Heart left ventricle (tissue), 16 donors: Measurements from ENCODE around the gene DND1. TPM values are rescaled to one million over a fixed set of nuclear protein-coding genes. Genes with fewer than 3 reads are reported as not detected.

Source experiments
- ATAC-seq, 4 donors: fragments of 200-7000 bp; cut with Tn5 transposase; one replicate each; pipeline ENCODE4 v1.9.1; 2020 to 2022; ENCODE audit warnings: moderate library complexity in 4 of 4, mild to moderate bottlenecking in 3 of 4, moderate number of reproducible peaks in 1 of 4
- DNase-seq, 5 donors: peaks; one replicate each; pipeline ENCODE4 v3.0.0-alpha.2; 2020
- H3K27ac ChIP-seq, 12 donors: fragments of 200-600 bp; sonication (generic) in 4 of 12; one replicate each; pipeline versions ENCODE4 v1.5.0 to v1.8.0; 2016 to 2022; ENCODE audit warnings: mild to moderate bottlenecking in 2 of 12
- H3K27me3 ChIP-seq, 9 donors: fragments of 200-600 bp; sonication (generic) in 2 of 9; one replicate each; pipeline versions ENCODE4 v1.5.1 to v1.8.0; 2016 to 2022; ENCODE audit warnings: mild to moderate bottlenecking in 3 of 9
- H3K36me3 ChIP-seq, 9 donors: fragments of 200-600 bp; sonication (generic) in 2 of 9; one replicate each; pipeline versions ENCODE4 v1.5.0 to v1.8.0; 2018 to 2022; ENCODE audit warnings: mild to moderate bottlenecking in 2 of 9
- H3K4me1 ChIP-seq, 12 donors: fragments of 200-600 bp; sonication (generic) in 4 of 12; one replicate each; pipeline versions ENCODE4 v1.5.0 to v1.8.0; 2016 to 2022; ENCODE audit warnings: mild to moderate bottlenecking in 3 of 12
- H3K4me3 ChIP-seq, 12 donors: fragments of 200-600 bp; sonication (generic) in 4 of 12; one replicate each; pipeline versions ENCODE4 v1.5.0 to v1.8.0; 2017 to 2022; ENCODE audit warnings: mild to moderate bottlenecking in 9 of 12, moderate library complexity in 4 of 12
- H3K9me3 ChIP-seq, 12 donors: fragments of 200-600 bp; sonication (generic) in 4 of 12; one replicate each; pipeline versions ENCODE4 v1.5.0 to v1.8.0; 2016 to 2022; ENCODE audit warnings: mild to moderate bottlenecking in 1 of 12
- CTCF ChIP-seq, 12 donors: fragments of 200-600 bp; sonication (generic) in 4 of 12; IDR thresholded peaks; one replicate each; pipeline versions ENCODE4 v1.5.0 to v1.8.0; 2018 to 2022; ENCODE audit warnings: antibody characterized with exemption in 12 of 12, mild to moderate bottlenecking in 5 of 12
- POLR2A ChIP-seq, 2 donors: fragments of 450-650 bp; IDR thresholded peaks; one replicate each; pipeline ENCODE4 v1.6.1; 2017; ENCODE audit warnings: antibody characterized with exemption in 2 of 2, mild to moderate bottlenecking in 2 of 2, moderate library complexity in 2 of 2
- WGBS, 4 donors: extraction: QIAGEN DNeasy Blood & Tissue Kit in 2 of 4; methylation state at CpG; one replicate each; pipeline versions ENCODE4 v1.1.5 to v1.1.7; 2013 to 2018; 5-methylcytosine and 5-hydroxymethylcytosine counted together
- intact Hi-C, 10 donors: fragments of 100-400 bp; cut with DNase I; formaldehyde crosslinking; loops; one replicate each; pipeline versions ENCODE4 v1.11.1 to v1.14.2; 2022
- polyA plus RNA-seq, 2 donors: library from polyadenylated mRNA; stranded (reverse); fragments of 200-250 nt; gene quantifications; one replicate each; pipeline ENCODE4 v1.2.3, GENCODE V29; 2013
- total RNA-seq, 9 donors: library from RNA; depleted of rRNA in 2 of 9; stranded (reverse); fragments of >200 nt in 2 of 9; fragmentation: NEBNext Ultra II Directional in 3 of 9; extraction: Animal tissue kit (Norgen Biotek cat#: 25700) in 3 of 9; gene quantifications; one replicate each; pipeline versions ENCODE4 v1.1.0 to v1.2.4, GENCODE V29; 2016 to 2023
- donor health status: ischemic (EF 13 %, LVEDD 7.1; RV severe dilation, severe dysfunction).
- donor health status: healthy with polysubstance abuse.
- donor health status: DM: no; HTN: yes; CAD: no.
- donor health status: DM: no; HTN: no; CAD: no.
- donor health status: ischemic (EF 25% LVEDD 6.9; RV normal size, moderate dysfunction).
- donor health status: ischemic (EF 25% LVEDD 5.7; RV mildly dilated, moderate dysfunction).
- donor health status: healthy.
- donor health status: DM: yes; HTN: yes; CAD: no.
- donor health status: ischemic (EF 35%, LVEDD 5.7; RV mildly dilated, moderate dysfunction).
- donor health status: nonischemic (EF 11% LVEDD 7.7; RV severe dilation, severe dysfunction).
- donor health status: DM: yes; HTN: yes; CAD: no.
- donor health status: PGD.
- donor health status: ischemic (EF 29% LVEDD 5.4; RV normal size, mild dysfunction).
- donor health status: nonischemic (EF 23%, LVEDD 6.1; RV moderate dilation, normal function).

The DND1 gene
- total and polyA plus RNA-seq, 11 donors = 0.16 to 0.95 (median 0.52) TPM; not detected in 2

DNA sequence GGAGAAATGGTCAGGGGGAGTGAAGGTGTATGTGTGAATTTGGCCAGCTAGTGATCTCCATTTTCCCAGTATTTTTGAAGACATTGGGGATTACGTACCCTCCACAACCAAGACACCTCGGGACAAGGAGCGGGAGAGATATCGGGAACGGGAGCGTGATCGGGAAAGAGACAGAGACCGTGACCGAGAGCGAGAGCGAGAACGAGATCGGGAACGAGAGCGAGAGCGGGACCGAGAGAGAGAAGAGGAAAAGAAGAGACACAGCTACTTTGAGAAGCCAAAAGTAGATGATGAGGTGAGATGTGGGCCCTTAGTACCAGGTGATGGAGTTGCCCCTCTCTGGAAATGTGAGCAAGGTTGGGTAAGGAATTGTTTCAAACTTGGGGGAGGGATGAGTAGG, 14.5 kb downstream of the DND1 start:
- no peak overlapping the region for H3K27ac ChIP-seq
- H3K4me1 ChIP-seq = peaks cover 0 to 6% (median 2%) of the 10 kb centered on the region in 12 donors
- no peaks in the 10 kb centered on the region for H3K27me3 ChIP-seq
- WGBS, 4 donors = 97 to 98% (median 97%) methylated on average over 17 of the region's 17 CpGs
- no peak overlapping the region for H3K4me3 ChIP-seq
- TF ChIP-seq POLR2A (IDR thresholded peaks at IDR 0.05) (no peak), CTCF (IDR thresholded peaks at IDR 0.05) (no peak)
- ATAC-seq (no peak), DNase-seq (no peak)
- H3K9me3 ChIP-seq = no peaks in the 10 kb centered on the region
- intact Hi-C loops = no loop called here
- H3K36me3 ChIP-seq = peaks cover 3 to 95% (median 93%) of the 10 kb centered on the region in 9 donors

DNA sequence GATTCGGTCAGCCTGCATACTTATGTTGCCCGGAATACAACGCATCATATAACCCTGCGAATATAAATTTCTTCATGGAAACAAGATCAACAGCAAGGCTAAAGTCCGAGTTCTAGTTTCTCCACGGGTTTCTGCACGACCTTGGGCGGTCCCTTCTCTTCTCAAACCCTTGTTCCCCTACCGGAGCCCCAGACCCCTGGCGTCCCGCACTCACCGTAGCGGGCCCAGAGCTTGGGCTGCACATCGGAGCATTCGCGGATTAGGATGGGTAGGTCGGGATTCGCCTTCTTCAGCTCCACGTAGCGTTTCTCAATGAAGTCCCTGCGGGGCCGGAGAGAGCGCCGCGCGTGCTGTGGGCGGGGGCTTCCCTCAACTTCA, 26.3 kb downstream of the DND1 start:
- ATAC-seq (peak in 2 of 4 donors; percentile 8 to 23), DNase-seq (peak in 1 of 5 donors; percentile 23)
- intact Hi-C loops = loop anchor here in 4 of 10 donors (1.0 to 10.0 kb wide), 6 partner anchors 17 to 242 kb away; partner anchors contain the start of genes HARS1 (in 3 of the 4), HARS2 (in 3 of the 4), WDR55 (in 2 of the 4) and ANKHD1 (in 1 of the 4)
- Histone ChIP-seq H3K4me3 (peak overlapping the region; percentile 58 to 100 (median 83)), H3K36me3 (peaks cover 0 to 76% (median 64%) of the 10 kb centered on the region in 9 donors), H3K27ac (peak overlapping the region; percentile 48 to 94 (median 86)), H3K9me3 (no peaks in the 10 kb centered on the region), H3K4me1 (peaks cover 0 to 40% (median 26%) of the 10 kb centered on the region in 12 donors), H3K27me3 (no peaks in the 10 kb centered on the region)
- no peak for TF ChIP-seq POLR2A (IDR thresholded peaks at IDR 0.05)
- TF ChIP-seq CTCF (IDR thresholded peaks at IDR 0.05) = no peak
- 0 to 1% (median 1%) methylated on average over 15 to 27 of the region's 27 CpGs for WGBS, 4 donors

DNA sequence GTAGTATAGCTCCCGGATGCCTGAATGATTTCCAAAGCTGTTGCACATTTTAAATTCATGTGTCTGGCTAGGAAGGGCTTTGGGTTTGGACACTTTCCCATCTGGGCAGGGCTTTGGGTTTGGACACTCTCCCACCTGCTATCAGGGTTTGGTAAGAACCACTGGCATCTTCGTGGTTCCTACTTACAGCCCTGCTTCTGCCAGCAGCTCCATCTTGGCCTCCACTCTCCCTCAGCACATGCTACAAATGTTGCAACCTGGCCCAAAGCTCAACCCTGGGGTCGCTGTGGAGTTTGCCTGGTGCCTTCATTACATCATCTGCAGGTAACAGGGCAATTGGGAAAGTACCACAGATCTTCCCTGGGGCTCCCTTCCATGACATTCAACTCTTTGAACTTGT, 30.7 kb downstream of the DND1 start:
- H3K27ac ChIP-seq = no peak overlapping the region
- peaks cover 0 to 43% (median 27%) of the 10 kb centered on the region in 12 donors for H3K4me1 ChIP-seq
- intact Hi-C loops = loop anchor here in 5 of 10 donors (5.0 to 10.0 kb wide), 3 partner anchors 52 to 238 kb away; partner anchors contain the start of genes EIF4EBP3 (in 3 of the 5), ANKHD1 (in 1 of the 5), HARS1 (in 1 of the 5) and HARS2 (in 1 of the 5)

More for the DNA sequence above, 30.7 kb downstream of the DND1 start:
- H3K9me3 ChIP-seq = no peaks in the 10 kb centered on the region
- TF ChIP-seq CTCF (IDR thresholded peaks at IDR 0.05) (no peak), POLR2A (IDR thresholded peaks at IDR 0.05) (no peak)
- no peak for ATAC-seq
- peaks cover 0 to 46% (median 37%) of the 10 kb centered on the region in 9 donors for H3K36me3 ChIP-seq
- no peak overlapping the region for H3K4me3 ChIP-seq
- no peak for DNase-seq
- H3K27me3 ChIP-seq = no peaks in the 10 kb centered on the region
- 56 to 66% (median 61%) methylated on average over 3 of the region's 3 CpGs for WGBS, 4 donors
